CD4-positive, CD25-positive, alpha-beta regulatory T cell (primary cell): Measurements from ENCODE around the gene ZNF503. TPM values are rescaled to one million over a fixed set of nuclear protein-coding genes. Genes with fewer than 3 reads are reported as not detected.

Experiments
- ATAC-seq, 2 donors: fragments of 150-1000 bp; cut with Tn5 transposase; one replicate each; pipeline ENCODE4 v1.10.0; 2021; ENCODE audit warnings: low read depth in 2 of 2, moderate number of reproducible peaks in 2 of 2, moderate library complexity in 1 of 2
- DNase-seq, 3 donors: peaks; one replicate each; pipeline versions ENCODE4 v3.0.0 to v3.0.0-alpha.2; 2012 to 2022; ENCODE audit warnings: mixed read lengths in 1 of 3
- H3K27ac ChIP-seq: one replicate; pipeline ENCODE4 v1.7.0; 2013; ENCODE audit warnings: mild to moderate bottlenecking, low read length; ENCODE audit not compliant: insufficient read depth, poor library complexity, severe bottlenecking
- H3K27me3 ChIP-seq: one replicate; pipeline ENCODE4 v1.7.0; 2013; ENCODE audit warnings: low read length; ENCODE audit not compliant: control insufficient read depth, insufficient read depth
- H3K36me3 ChIP-seq: one replicate; pipeline ENCODE4 v1.7.0; 2013; ENCODE audit warnings: mild to moderate bottlenecking, low read length, moderate library complexity; ENCODE audit not compliant: control insufficient read depth, insufficient read depth
- H3K4me1 ChIP-seq: 2 replicates; pipeline ENCODE4 v1.7.0; 2013; ENCODE audit warnings: mild to moderate bottlenecking, low read length; ENCODE audit not compliant: insufficient read depth, control insufficient read depth, poor library complexity, severe bottlenecking
- H3K4me3 ChIP-seq: one replicate; pipeline ENCODE4 v1.7.0; 2013; ENCODE audit warnings: low read depth, mild to moderate bottlenecking, low read length, moderate library complexity
- H3K9me3 ChIP-seq, 2 experiments: 1 replicate in 1 of 2; 2 replicates in 1 of 2; pipeline ENCODE4 v1.7.0; 2013; ENCODE audit warnings: low read length in 2 of 2, mild to moderate bottlenecking in 1 of 2, moderate library complexity in 1 of 2; ENCODE audit not compliant: control insufficient read depth in 2 of 2
- H3K27ac Mint-ChIP-seq, 3 donors: one replicate each; pipeline ENCODE4 v1.8.0; 2020 to 2022; ENCODE audit warnings: mild to moderate bottlenecking in 3 of 3, mixed read lengths in 3 of 3, moderate library complexity in 2 of 3
- H3K27me3 Mint-ChIP-seq: one replicate; pipeline ENCODE4 v1.8.0; 2022; ENCODE audit warnings: mild to moderate bottlenecking, mixed read lengths
- H3K36me3 Mint-ChIP-seq: one replicate; pipeline ENCODE4 v1.8.0; 2020; ENCODE audit warnings: mixed read lengths
- H3K4me1 Mint-ChIP-seq, 4 donors: one replicate each; pipeline ENCODE4 v1.8.0; 2020 to 2022; ENCODE audit warnings: mixed read lengths in 4 of 4, mild to moderate bottlenecking in 1 of 4
- H3K4me3 Mint-ChIP-seq, 4 donors: one replicate each; pipeline ENCODE4 v1.8.0; 2020 to 2022; ENCODE audit warnings: mild to moderate bottlenecking in 4 of 4, mixed read lengths in 4 of 4, moderate library complexity in 3 of 4
- H3K9me3 Mint-ChIP-seq, 7 donors: one replicate each; pipeline ENCODE4 v1.8.0; 2020 to 2022; ENCODE audit warnings: mixed read lengths in 7 of 7, mild to moderate bottlenecking in 3 of 7, moderate library complexity in 2 of 7
- polyA plus RNA-seq, 4 donors: library from polyadenylated mRNA; unstranded; fragments of 300-500 nt; fragmentation: Illumina TruSeq; gene quantifications; one replicate each; pipeline ENCODE4 v1.2.3, GENCODE V29; 2021
- total RNA-seq: library from RNA; stranded (reverse); gene quantifications from one replicate; pipeline ENCODE4 v1.2.3, GENCODE V29; 2022

Gene ZNF503
- total and polyA plus RNA-seq, 5 donors from 2014 or later, result not detected

GRCh38 chr10:75407713-75408508 lies 6.3 kb upstream of the ZNF503 start:
- H3K4me3 ChIP-seq, result no peak overlapping the region
- H3K4me1 Mint-ChIP-seq, result peaks cover 0 to 44% (median 12%) of the 10 kb centered on the region in 4 donors
- peaks cover 43% of the 10 kb centered on the region for H3K4me1 ChIP-seq
- no peaks in the 10 kb centered on the region for H3K36me3 Mint-ChIP-seq
- H3K27me3 ChIP-seq, result peaks cover 20% of the 10 kb centered on the region
- H3K27me3 Mint-ChIP-seq, result peaks cover 82% of the 10 kb centered on the region
- H3K4me3 Mint-ChIP-seq, result peak overlapping the region; percentile 29 to 87 (median 74)
- peak overlapping the region in 1 of 3 donors; percentile 56 for H3K27ac Mint-ChIP-seq
- DNase-seq (no peak), ATAC-seq (no peak)
- H3K9me3 ChIP-seq, result no peaks in the 10 kb centered on the region
- H3K36me3 ChIP-seq, result no peaks in the 10 kb centered on the region
- peaks cover 0 to 7% (median 1%) of the 10 kb centered on the region in 7 donors for H3K9me3 Mint-ChIP-seq
- H3K27ac ChIP-seq, result no peak overlapping the region

- Mint-ChIP-seq H3K27ac (no peak overlapping the region), H3K4me1 (peaks cover 0 to 50% (median 15%) of the 10 kb centered on the region in 4 donors), H3K36me3 (no peaks in the 10 kb centered on the region), H3K9me3 (peaks cover 0 to 6% (median 1%) of the 10 kb centered on the region in 7 donors), H3K4me3 (peak overlapping the region; percentile 37 to 62 (median 52)), H3K27me3 (peaks cover 82% of the 10 kb centered on the region)
- no peak overlapping the region for H3K27ac ChIP-seq
- H3K36me3 ChIP-seq, result no peaks in the 10 kb centered on the region
- H3K27me3 ChIP-seq, result peaks cover 20% of the 10 kb centered on the region
- no peak overlapping the region for H3K4me3 ChIP-seq
- no peak for ATAC-seq
- H3K9me3 ChIP-seq, result no peaks in the 10 kb centered on the region
- no peak for DNase-seq
- H3K4me1 ChIP-seq, result peaks cover 50% of the 10 kb centered on the region
Measured at GRCh38 chr10:75407224-75407712, 5.7 kb upstream of the ZNF503 start.

GRCh38 chr10:75406462-75407223 lies 5.1 kb upstream of the ZNF503 start:
- Mint-ChIP-seq H3K27me3 (peaks cover 81% of the 10 kb centered on the region), H3K9me3 (peaks cover 0 to 6% (median 1%) of the 10 kb centered on the region in 7 donors), H3K36me3 (no peaks in the 10 kb centered on the region), H3K27ac (no peak overlapping the region), H3K4me1 (peaks cover 0 to 54% (median 15%) of the 10 kb centered on the region in 4 donors), H3K4me3 (peak overlapping the region in 3 of 4 donors; percentile 37 to 61 (median 43))
- Histone ChIP-seq H3K27ac (no peak overlapping the region), H3K36me3 (no peaks in the 10 kb centered on the region), H3K9me3 (no peaks in the 10 kb centered on the region), H3K4me1 (peaks cover 55% of the 10 kb centered on the region), H3K4me3 (no peak overlapping the region), H3K27me3 (peaks cover 19% of the 10 kb centered on the region)
- no peak for ATAC-seq
- no peak for DNase-seq

- Histone ChIP-seq H3K4me1 (peaks cover 61% of the 10 kb centered on the region), H3K27me3 (peaks cover 12% of the 10 kb centered on the region), H3K4me3 (no peak overlapping the region), H3K27ac (no peak overlapping the region), H3K9me3 (no peaks in the 10 kb centered on the region), H3K36me3 (no peaks in the 10 kb centered on the region)
- DNase-seq, result no peak
- H3K27ac Mint-ChIP-seq, result no peak overlapping the region
- peaks cover 0 to 56% (median 15%) of the 10 kb centered on the region in 4 donors for H3K4me1 Mint-ChIP-seq
- peaks cover 75% of the 10 kb centered on the region for H3K27me3 Mint-ChIP-seq
- peak overlapping the region; percentile 11 to 43 (median 27) for H3K4me3 Mint-ChIP-seq
- no peak for ATAC-seq
- no peaks in the 10 kb centered on the region for H3K36me3 Mint-ChIP-seq
- H3K9me3 Mint-ChIP-seq, result peaks cover 0 to 6% (median 0%) of the 10 kb centered on the region in 7 donors
Measured at GRCh38 chr10:75405598-75406461, 4.3 kb upstream of the ZNF503 start.

GRCh38 chr10:75404815-75405597 lies 3.4 kb upstream of the ZNF503 start:
- Mint-ChIP-seq H3K4me3 (peak overlapping the region in 1 of 4 donors; percentile 49), H3K9me3 (peaks cover 0 to 6% (median 0%) of the 10 kb centered on the region in 7 donors), H3K4me1 (peaks cover 0 to 61% (median 19%) of the 10 kb centered on the region in 4 donors), H3K27me3 (peaks cover 75% of the 10 kb centered on the region), H3K27ac (no peak overlapping the region), H3K36me3 (no peaks in the 10 kb centered on the region)
- no peak overlapping the region for H3K27ac ChIP-seq
- H3K9me3 ChIP-seq, result no peaks in the 10 kb centered on the region
- H3K27me3 ChIP-seq, result peaks cover 3% of the 10 kb centered on the region
- no peak overlapping the region for H3K4me3 ChIP-seq
- no peaks in the 10 kb centered on the region for H3K36me3 ChIP-seq
- ATAC-seq, result no peak
- H3K4me1 ChIP-seq, result peaks cover 69% of the 10 kb centered on the region
- DNase-seq, result no peak

GRCh38 chr10:75403939-75404814 lies 2.6 kb upstream of the ZNF503 start:
- H3K4me3 ChIP-seq, result no peak overlapping the region
- no peaks in the 10 kb centered on the region for H3K36me3 ChIP-seq
- peak overlapping the region in 2 of 4 donors; percentile 61 to 75 for H3K4me3 Mint-ChIP-seq
- no peak overlapping the region for H3K27ac ChIP-seq
- H3K27me3 Mint-ChIP-seq, result peaks cover 68% of the 10 kb centered on the region
- peaks cover 0 to 6% (median 0%) of the 10 kb centered on the region in 7 donors for H3K9me3 Mint-ChIP-seq
- H3K9me3 ChIP-seq, result no peaks in the 10 kb centered on the region
- H3K4me1 Mint-ChIP-seq, result peaks cover 0 to 56% (median 19%) of the 10 kb centered on the region in 4 donors
- H3K4me1 ChIP-seq, result peaks cover 63% of the 10 kb centered on the region
- H3K27me3 ChIP-seq, result peaks cover 2% of the 10 kb centered on the region
- no peak overlapping the region for H3K27ac Mint-ChIP-seq
- no peak for DNase-seq
- no peak for ATAC-seq
- no peaks in the 10 kb centered on the region for H3K36me3 Mint-ChIP-seq
